HG03354 (cell line): Measurements from ENCODE around the gene LANCL3.
"Not testable (repeated sequence)": the region's sequence is repeated elsewhere in the genome, so short reads cannot be mapped to it uniquely, and the experiment has no call there.

ENCODE experiments used
- ATAC-seq: cut with Tn5 transposase; IDR thresholded peaks from one replicate; pipeline ENCODE4 v1.9.1; 2021; ENCODE audit warnings: mild to moderate bottlenecking; ENCODE audit not compliant: unreplicated experiment, poor library complexity, severe bottlenecking

LANCL3 gene

DNA sequence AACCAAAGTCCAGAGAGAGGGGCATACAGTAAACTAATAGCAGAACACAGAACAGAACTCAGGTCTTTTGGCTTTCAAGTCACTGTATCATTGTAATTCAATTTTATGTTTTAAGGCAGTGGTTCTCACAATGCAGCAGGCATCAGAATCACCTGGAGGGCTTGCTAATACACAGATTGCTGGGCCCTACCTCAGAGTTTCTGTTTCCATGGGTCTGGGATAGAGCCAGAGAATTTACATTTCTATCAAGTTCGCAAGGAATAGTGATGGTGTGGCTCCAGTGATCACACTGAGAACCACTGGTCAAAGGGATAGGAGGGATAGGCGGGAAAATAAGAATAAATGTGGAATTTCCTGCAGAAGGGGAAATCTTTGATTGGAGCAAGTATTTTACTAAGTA, 36.7 kb downstream of the LANCL3 start:
- no peak for ATAC-seq

DNA sequence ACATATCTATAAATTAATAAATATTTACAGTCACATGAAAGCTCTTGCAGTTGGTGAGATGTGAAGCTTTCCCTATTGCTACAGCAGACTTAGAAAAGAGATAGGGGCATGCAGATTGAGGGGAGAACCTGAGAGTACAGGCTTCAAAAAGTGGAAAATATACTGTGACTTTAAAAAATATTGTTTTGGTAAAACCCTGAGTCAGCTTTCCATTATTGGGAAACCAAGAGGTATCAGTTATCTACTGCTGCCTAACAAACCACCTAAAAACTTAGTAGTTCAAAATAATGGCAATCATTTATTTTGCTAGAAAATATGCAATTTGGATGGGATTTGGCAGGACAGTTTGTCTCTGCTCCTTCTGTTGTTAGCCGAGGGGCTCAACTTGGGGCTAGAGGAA, 38.3 kb downstream of the LANCL3 start:
- ATAC-seq, result no peak

- ATAC-seq, result no peak
These were observed 42.5 kb downstream of the LANCL3 start for GRCh38 chrX:37613933-37614332.

- no peak for ATAC-seq
These were observed 56.1 kb downstream of the LANCL3 start for GRCh38 chrX:37627602-37628001.

DNA sequence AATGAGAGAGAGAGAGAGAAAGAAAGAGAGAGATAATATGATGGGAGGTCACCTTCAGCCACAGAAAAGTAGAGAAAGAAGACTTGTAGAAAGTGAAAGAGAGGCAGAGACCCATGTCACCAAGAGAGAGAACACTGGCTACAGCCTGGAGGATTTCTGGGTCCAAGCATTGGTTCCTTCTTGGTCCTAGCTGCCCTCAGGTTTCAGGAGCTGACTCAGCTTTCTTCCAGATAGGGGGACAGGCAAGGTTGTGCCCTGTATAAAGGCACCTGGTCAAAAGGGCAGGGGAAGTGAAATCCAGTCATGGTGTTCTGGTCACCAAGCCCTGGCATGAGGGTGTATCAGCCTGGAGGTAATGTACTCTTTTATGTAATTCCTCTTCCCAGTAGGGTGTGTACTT, 66.6 kb downstream of the LANCL3 start:
- ATAC-seq, result no peak

DNA sequence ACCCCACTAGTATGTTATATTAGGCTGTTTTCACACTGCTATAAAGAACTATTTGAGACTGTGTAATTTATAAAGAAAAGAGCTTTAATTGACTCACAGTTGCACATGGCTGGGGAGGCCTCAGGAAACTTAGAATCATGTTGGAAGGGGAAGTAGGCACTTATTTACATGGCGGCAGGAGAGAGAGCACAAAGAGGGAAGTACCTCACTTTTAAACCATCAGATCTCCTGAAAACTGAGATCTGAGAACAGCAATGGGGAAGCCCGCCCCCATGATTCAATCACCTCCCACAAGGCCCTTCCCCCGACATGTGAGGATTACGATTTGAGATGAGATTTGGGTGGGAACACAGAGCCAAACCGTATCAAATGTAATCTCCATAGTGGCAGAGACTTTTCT, 68.7 kb downstream of the LANCL3 start:
- no peak for ATAC-seq

- no peak for ATAC-seq
These were observed 70.4 kb downstream of the LANCL3 start for GRCh38 chrX:37641859-37642258.

GRCh38 chrX:37644381-37645305, 73.2 kb downstream of the LANCL3 start:
- ATAC-seq, result no peak

GRCh38 chrX:37646254-37646653, 74.8 kb downstream of the LANCL3 start:
- no peak for ATAC-seq

DNA sequence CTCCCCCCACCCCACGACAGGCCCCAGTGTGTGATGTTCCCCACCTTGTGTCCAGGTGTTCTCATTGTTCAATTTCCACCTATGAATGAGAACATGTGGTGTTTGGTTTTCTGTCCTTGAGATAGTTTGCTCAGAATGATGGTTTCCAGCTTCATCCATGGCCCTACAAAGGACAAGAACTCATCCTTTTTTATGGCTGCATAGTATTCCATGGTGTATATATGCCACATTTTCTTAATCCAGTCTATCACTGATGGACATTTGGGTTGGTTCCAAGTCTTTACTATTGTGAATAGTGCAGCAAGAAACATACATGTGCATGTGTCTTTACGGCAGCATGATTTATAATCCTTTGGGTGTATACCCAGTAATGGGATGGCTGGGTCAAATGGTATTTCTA, 79.4 kb downstream of the LANCL3 start:
- ATAC-seq, result not testable (repeated sequence)

GRCh38 chrX:37651921-37652452, 80.5 kb downstream of the LANCL3 start:
- ATAC-seq, result no peak

DNA sequence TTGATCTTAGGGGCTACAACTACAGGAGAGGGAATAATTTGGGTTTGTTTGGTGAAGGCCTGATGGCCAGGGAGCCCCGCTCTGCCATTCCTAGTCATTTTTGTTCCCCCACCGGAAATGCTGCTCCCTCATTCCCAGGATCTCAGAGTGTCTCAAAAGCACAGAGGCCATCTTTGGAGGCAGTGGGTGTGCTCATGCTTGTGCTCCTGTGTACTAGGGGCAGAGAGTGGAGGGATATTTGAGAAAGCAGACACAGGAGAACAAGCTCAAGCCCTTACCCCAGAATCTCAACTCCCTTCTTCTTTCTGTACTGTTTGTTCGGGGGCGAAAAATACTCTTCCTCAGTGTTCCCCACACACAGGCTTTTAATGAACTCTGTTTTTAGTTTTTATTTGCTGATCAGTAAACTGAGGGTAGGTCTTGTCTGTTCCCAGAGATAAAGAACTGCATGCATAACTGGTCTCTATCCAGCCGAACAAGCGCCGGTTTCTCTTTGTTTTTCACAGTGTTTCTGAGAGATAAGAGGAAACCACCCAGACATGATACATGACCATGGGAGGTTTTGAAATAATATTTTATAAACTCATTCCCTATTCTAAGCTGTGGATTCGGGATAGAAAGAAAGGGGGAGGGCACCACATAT, 81.2 kb downstream of the LANCL3 start:
- no peak for ATAC-seq

DNA sequence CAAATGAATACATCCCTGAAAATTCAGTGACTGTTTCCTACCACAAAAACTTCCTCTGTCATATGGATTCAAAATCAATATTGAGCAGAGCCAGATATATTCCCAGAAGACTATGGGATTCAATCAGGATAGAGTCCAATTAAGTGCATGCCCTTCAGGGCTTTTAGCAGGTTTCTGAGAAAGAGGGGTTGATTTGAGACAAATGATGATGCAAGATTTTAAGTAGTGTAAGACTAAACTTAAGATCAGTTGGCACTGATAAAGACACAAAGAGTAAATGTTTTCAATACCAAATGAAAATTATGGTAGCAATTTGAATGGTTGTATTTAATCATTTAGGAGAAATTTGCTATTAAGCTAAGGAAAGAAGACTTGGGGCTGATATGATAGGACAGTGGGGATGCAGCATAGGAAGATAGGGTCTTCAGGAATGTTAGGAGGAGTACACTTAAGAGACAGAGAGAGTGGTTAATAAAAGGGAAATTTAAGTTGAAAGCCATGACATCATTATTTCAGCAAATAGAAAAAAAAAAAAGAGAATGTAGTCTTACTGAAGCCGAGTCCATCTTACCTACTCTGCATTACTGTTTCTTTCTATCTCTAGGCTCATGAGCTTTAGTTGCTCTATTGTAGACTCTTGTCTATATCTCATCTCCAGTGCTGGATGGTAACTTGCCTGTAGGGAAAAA, 82.1 kb downstream of the LANCL3 start:
- ATAC-seq, result no peak

GRCh38 chrX:37658343-37659030, 87.0 kb downstream of the LANCL3 start:
- ATAC-seq, result no peak

DNA sequence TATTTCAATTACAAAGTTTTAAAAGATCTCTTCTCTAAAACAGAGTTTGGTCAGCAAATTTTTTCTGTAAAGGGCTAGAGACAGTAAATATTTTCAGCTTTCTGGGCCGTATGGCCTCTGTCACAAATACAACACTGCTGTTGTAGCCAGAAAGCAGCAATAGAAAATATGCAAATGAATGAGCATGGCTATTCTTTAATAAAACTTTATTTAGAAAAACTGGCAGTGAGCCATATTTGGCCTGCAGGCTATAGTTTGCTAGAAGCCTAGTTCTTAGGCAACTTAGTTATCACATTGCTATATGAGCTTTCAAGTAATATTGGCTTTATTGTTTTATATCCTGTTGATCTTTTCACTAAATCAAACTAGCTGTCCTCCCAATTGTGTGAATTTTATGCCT, 87.6 kb downstream of the LANCL3 start:
- ATAC-seq, result no peak

DNA sequence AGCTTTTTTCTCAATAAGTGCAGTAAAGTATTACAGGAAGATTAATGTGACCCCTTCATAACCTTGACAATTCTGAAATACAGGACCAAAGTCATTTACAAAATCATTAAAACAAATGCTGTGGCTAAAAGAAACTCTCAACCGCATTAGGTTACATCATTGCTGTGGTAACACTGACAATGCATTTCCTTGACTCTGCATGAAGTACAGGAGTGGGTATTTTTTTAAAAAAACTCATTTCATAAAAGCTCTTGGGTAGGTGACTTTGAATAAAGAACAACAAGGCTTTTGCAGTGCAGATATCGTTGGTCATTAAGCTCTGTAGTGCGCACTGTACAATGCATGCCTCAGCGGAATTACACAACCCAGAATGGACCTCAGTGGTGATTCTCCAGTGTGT, 90.7 kb downstream of the LANCL3 start:
- no peak for ATAC-seq

GRCh38 chrX:37666516-37666915, 95.1 kb downstream of the LANCL3 start:
- ATAC-seq, result no peak

DNA sequence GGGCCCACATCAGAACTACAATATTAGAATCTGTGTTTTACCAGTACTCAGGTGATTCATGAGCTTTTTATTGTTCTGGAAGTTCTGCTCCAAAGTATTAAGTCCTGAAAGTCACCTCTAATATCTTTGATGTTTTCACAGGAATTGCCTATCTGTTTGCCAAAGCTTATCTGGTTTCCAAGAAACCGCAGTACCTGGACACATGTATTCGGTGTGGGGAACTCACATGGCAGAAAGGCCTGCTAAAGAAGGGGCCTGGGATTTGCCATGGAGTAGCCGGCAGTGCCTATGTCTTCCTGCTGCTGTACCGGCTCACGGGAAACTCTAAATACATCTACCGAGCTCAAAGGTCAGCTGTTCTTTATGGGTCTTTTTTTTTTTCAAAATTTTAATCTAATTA, 95.7 kb downstream of the LANCL3 start:
- ATAC-seq, result no peak

DNA sequence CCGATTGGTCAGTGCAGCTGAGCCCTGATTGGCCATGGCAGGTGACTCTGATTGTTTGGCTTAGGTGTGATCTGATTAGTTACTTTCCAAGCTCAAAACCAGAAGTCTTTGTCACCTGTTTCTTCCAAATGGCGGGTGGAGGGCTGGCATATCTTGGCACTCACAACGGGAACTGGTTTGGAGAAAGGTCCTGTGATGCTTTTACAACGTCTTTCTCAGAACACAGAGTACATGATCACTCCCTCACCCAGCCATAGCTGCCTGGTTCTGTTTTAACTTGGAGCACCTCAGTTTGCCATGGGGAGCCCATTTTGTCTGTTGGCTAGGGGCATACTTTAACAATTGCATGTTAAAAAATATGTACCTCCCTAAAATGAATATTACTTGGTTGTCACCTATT, 101.1 kb downstream of the LANCL3 start:
- no peak for ATAC-seq

DNA sequence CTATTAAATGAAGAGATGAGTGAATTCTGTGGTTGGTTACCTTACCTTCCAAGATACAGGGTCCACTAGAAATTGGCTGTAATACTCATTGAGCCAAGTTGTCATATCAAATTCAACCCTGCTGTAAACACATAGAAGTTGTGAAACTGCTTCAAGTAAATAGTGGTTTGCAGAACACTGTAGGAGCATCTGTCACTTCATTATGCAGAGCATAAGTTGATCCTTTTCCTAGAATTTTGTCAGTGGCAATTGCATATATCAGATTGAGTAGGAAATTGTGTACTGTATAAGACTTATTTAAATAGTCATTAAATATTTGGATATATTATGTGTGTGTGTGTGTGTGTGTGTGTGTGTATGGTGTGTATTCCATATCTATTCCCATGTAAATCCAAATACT, 105.3 kb downstream of the LANCL3 start:
- no peak for ATAC-seq
